HFFc6 (cell line): ENCODE data around the gene CCDC188. TPM values are rescaled to one million over a fixed set of nuclear protein-coding genes. Genes with fewer than 3 reads are reported as not detected.

ENCODE experiments used
- microRNA-seq: library from miRNA; unstranded; fragments of <30 nt; microRNA quantifications from one replicate; pipeline ENCODE4, GENCODE V29; 2019
- total RNA-seq, 6 experiments: library from RNA; stranded (reverse); fragmentation: NEBNext Ultra II Directional; extraction: Animal tissue kit (Norgen Biotek cat#: 25700); gene quantifications; 2 replicates in 1 of 6; 3 replicates in 5 of 6; pipeline ENCODE4 v1.2.3, GENCODE V29; 2021

CCDC188 gene
- total RNA-seq, 6 experiments from 2014 or later, result 0.54 to 3.9 (median 2.8) TPM; not detected in 1

Small RNA genes lying within 50 kb of the gene (microRNA-seq; reads per million reads assigned to microRNA genes)
- gene MIR6816, result not detected

Other genes with a start within 250 kb of the CCDC188 start
- gene COMT, start 209.3 kb downstream of the CCDC188 start, total RNA-seq, result 100 to 1,000 TPM; 215 to 306 (median 234) TPM
- 10 to 100 TPM; 24.8 to 30.6 (median 28.3) TPM for gene TXNRD2, start 209.2 kb downstream of the CCDC188 start, total RNA-seq
- 1 to 10 TPM; 1.5 to 3.3 (median 2.0) TPM for gene ARVCF, start 134.2 kb downstream of the CCDC188 start, total RNA-seq
- 10 to 100 TPM; 28.5 to 38.0 (median 34.9) TPM for gene TANGO2, start 129.9 kb downstream of the CCDC188 start, total RNA-seq
- gene DGCR8, start 70.8 kb downstream of the CCDC188 start, total RNA-seq, result 10 to 100 TPM; 19.8 to 24.5 (median 22.0) TPM
- 100 to 1,000 TPM; 177 to 231 (median 226) TPM for gene RANBP1, start 35.0 kb downstream of the CCDC188 start, total RNA-seq
- gene TRMT2A, start 33.8 kb downstream of the CCDC188 start, total RNA-seq, result 10 to 100 TPM; 31.1 to 44.9 (median 38.5) TPM
- 100 to 1,000 TPM in 3 of 6 experiments, 10 to 100 TPM in 3; 91.8 to 119 (median 99.1) TPM for gene ZDHHC8, start 19.3 kb downstream of the CCDC188 start, total RNA-seq
- under 1 TPM; 0.14 to 0.85 (median 0.35) TPM for gene RTN4R, start 117.3 kb upstream of the CCDC188 start, total RNA-seq
- 10 to 100 TPM; 46.3 to 52.4 (median 48.4) TPM for gene DGCR6L, start 169.0 kb upstream of the CCDC188 start, total RNA-seq
- 1 to 10 TPM; 5.1 to 8.1 (median 6.2) TPM for gene ZNF74, start 243.1 kb upstream of the CCDC188 start, total RNA-seq